Measurements from ENCODE around the gene BRSK2. TPM values are rescaled to one million over a fixed set of nuclear protein-coding genes. Genes with fewer than 3 reads are reported as not detected.

The BRSK2 gene
- total and polyA plus RNA-seq, 4 experiments from 2014 or later = 0.18 to 0.47 (median 0.32) TPM

- DNase-seq = no peak
- H3K36me3 Mint-ChIP-seq = no peaks in the 10 kb centered on the region
- Histone ChIP-seq H3K4me3 (ENCODE audit: low read length in 2 of 2) (no peak overlapping the region), H3K27me3 (ENCODE audit: insufficient read depth, low read length) (no peaks in the 10 kb centered on the region), H3K4me1 (ENCODE audit: insufficient read depth, low read length) (no peaks in the 10 kb centered on the region), H3K27ac (ENCODE audit: low read depth, low read length) (no peak overlapping the region), H3K36me3 (ENCODE audit: insufficient read depth, low read length) (no peaks in the 10 kb centered on the region), H3K9me3 (ENCODE audit: control insufficient read depth in 1 of 2, low read length in 2 of 2) (no peaks in the 10 kb centered on the region)
- intact Hi-C loops (cut with micrococcal nuclease) = no loop called here
- H3K27ac Mint-ChIP-seq = no peak overlapping the region
- H3K27me3 Mint-ChIP-seq = no peaks in the 10 kb centered on the region
- H3K4me1 Mint-ChIP-seq = peaks cover 0 to 3% (median 0%) of the 10 kb centered on the region in 4 donors
- H3K9me3 Mint-ChIP-seq = no peaks in the 10 kb centered on the region
- ChIA-PET CTCF (ENCODE audit: partially characterized antibody) (no interaction called here), POLR2A (ENCODE audit: partially characterized antibody) (no interaction called here)
- no peak overlapping the region for H3K4me3 Mint-ChIP-seq
These were observed 39.5 kb upstream of the BRSK2 start for GRCh38 chr11:1350086-1350725.

GRCh38 chr11:1351278-1351937 is 38.3 kb upstream of the BRSK2 start:
- Histone ChIP-seq H3K27me3 (ENCODE audit: insufficient read depth, low read length) (no peaks in the 10 kb centered on the region), H3K4me1 (ENCODE audit: insufficient read depth, low read length) (no peaks in the 10 kb centered on the region), H3K36me3 (ENCODE audit: insufficient read depth, low read length) (no peaks in the 10 kb centered on the region), H3K9me3 (ENCODE audit: control insufficient read depth in 1 of 2, low read length in 2 of 2) (no peaks in the 10 kb centered on the region), H3K4me3 (ENCODE audit: low read length in 2 of 2) (no peak overlapping the region), H3K27ac (ENCODE audit: low read depth, low read length) (no peak overlapping the region)
- DNase-seq = no peak
- POLR2A ChIA-PET (ENCODE audit: partially characterized antibody) = no interaction called here
- Mint-ChIP-seq H3K9me3 (no peaks in the 10 kb centered on the region), H3K36me3 (no peaks in the 10 kb centered on the region), H3K27me3 (peaks cover 5% of the 10 kb centered on the region in 2 donors), H3K4me3 (no peak overlapping the region), H3K27ac (no peak overlapping the region), H3K4me1 (no peaks in the 10 kb centered on the region)
- intact Hi-C loops (cut with micrococcal nuclease) = no loop called here
- CTCF ChIA-PET (ENCODE audit: partially characterized antibody) = no interaction called here

DNA sequence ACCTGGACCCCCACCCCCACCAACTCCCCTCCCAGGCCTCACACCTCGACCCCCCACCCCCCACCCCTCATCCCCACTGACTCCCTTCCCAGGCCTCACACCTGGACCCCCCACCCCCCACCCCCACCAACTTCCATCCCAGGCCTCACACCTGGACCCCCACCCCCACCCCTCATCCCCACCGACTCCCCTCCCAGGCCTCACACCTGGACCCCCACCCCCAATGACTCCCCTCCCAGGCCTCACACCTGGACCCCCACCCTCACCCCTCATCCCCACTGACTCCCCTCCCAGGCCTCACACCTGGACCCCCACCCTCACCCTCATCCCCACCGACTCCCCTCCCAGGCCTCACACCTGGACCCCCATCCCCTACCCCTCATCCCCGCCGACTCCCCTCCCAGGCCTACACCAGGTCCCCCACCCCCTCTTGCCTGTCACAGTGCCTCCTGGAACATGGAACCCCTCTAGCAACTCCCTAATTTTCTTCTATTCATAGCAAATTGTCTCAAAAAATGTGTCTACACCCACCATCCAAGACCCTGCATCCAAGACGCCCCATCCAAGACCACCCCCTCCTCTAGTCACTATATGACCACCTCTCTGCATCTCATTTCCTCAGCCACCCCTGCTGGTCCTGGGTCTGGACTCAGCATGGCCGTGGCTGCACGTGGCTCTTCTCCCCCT is 36.9 kb upstream of the BRSK2 start:
- Mint-ChIP-seq H3K4me3 (no peak overlapping the region), H3K9me3 (no peaks in the 10 kb centered on the region), H3K27ac (no peak overlapping the region), H3K4me1 (no peaks in the 10 kb centered on the region), H3K27me3 (peaks cover 6 to 10% of the 10 kb centered on the region in 2 donors), H3K36me3 (no peaks in the 10 kb centered on the region)
- intact Hi-C loops (cut with micrococcal nuclease) = no loop called here
- H3K4me3 ChIP-seq (ENCODE audit: low read length in 2 of 2) = no peak overlapping the region
- H3K9me3 ChIP-seq (ENCODE audit: control insufficient read depth in 1 of 2, low read length in 2 of 2) = no peaks in the 10 kb centered on the region
- H3K27me3 ChIP-seq (ENCODE audit: insufficient read depth, low read length) = no peaks in the 10 kb centered on the region
- H3K36me3 ChIP-seq (ENCODE audit: insufficient read depth, low read length) = no peaks in the 10 kb centered on the region
- POLR2A ChIA-PET (ENCODE audit: partially characterized antibody) = no interaction called here
- no peak for DNase-seq
- CTCF ChIA-PET (ENCODE audit: partially characterized antibody) = no interaction called here
- no peak overlapping the region for H3K27ac ChIP-seq (ENCODE audit: low read depth, low read length)
- no peaks in the 10 kb centered on the region for H3K4me1 ChIP-seq (ENCODE audit: insufficient read depth, low read length)

- no peak for DNase-seq
- POLR2A ChIA-PET (ENCODE audit: partially characterized antibody) = no interaction called here
- H3K27ac Mint-ChIP-seq = no peak overlapping the region
These were observed 36.2 kb upstream of the BRSK2 start for GRCh38 chr11:1353383-1354124.

DNA sequence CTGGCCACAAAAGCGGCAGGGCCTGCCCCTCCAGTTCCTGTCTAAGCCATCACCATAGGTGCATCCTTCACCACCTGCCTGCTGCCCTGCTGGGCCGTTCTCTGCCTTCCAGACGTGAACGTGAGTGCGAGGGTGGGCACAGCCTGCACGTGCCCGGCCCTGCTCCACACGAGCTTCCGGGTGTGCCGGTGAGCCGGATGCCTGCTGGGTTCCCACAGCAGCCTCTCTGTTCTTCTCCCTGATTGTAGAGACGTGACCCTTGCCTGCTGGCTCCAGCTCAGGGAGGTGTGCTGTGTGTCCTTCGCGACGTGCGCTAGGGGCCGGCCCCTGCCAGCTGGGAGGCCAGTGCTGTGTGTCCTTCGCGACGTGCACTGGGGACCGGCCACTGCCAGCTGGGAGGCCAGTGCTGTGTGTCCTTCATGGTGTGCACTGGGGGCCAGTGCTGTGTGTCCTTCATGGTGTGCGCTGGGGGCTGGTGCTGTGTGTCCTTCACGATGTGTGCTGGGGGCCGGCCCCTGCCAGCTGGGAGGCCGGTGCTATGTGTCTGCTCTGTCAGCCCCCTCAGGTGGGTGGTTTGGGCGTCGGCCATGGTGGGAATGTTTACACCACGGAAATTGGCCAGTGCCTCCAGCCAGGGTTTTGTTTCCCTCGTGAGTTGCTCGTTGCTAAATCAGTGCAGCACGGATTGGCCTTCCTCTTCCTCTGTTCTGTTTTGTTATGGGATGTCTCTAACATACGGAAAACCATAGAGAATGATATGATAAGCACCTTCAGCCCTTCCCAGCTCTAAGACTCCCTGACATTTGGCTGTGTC is 35.4 kb upstream of the BRSK2 start:
- H3K4me1 ChIP-seq (ENCODE audit: insufficient read depth, low read length) = no peaks in the 10 kb centered on the region
- Mint-ChIP-seq H3K27ac (no peak overlapping the region), H3K36me3 (no peaks in the 10 kb centered on the region), H3K27me3 (peaks cover 8 to 10% of the 10 kb centered on the region in 2 donors), H3K4me3 (no peak overlapping the region), H3K9me3 (no peaks in the 10 kb centered on the region), H3K4me1 (no peaks in the 10 kb centered on the region)
- DNase-seq = no peak
- H3K36me3 ChIP-seq (ENCODE audit: insufficient read depth, low read length) = no peaks in the 10 kb centered on the region
- no peaks in the 10 kb centered on the region for H3K27me3 ChIP-seq (ENCODE audit: insufficient read depth, low read length)
- no peak overlapping the region for H3K4me3 ChIP-seq (ENCODE audit: low read length in 2 of 2)
- no peaks in the 10 kb centered on the region for H3K9me3 ChIP-seq (ENCODE audit: control insufficient read depth in 1 of 2, low read length in 2 of 2)
- no peak overlapping the region for H3K27ac ChIP-seq (ENCODE audit: low read depth, low read length)
- CTCF ChIA-PET (ENCODE audit: partially characterized antibody) = no interaction called here
- intact Hi-C loops (cut with micrococcal nuclease) = no loop called here
- POLR2A ChIA-PET (ENCODE audit: partially characterized antibody) = no interaction called here

More at GRCh38 chr11:1353383-1354124, 36.2 kb upstream of the BRSK2 start:
- CTCF ChIA-PET (ENCODE audit: partially characterized antibody) = no interaction called here
- Mint-ChIP-seq H3K4me3 (no peak overlapping the region), H3K27me3 (peaks cover 7 to 10% of the 10 kb centered on the region in 2 donors), H3K36me3 (no peaks in the 10 kb centered on the region), H3K4me1 (no peaks in the 10 kb centered on the region), H3K9me3 (no peaks in the 10 kb centered on the region)
- Histone ChIP-seq H3K36me3 (ENCODE audit: insufficient read depth, low read length) (no peaks in the 10 kb centered on the region), H3K9me3 (ENCODE audit: control insufficient read depth in 1 of 2, low read length in 2 of 2) (no peaks in the 10 kb centered on the region), H3K27me3 (ENCODE audit: insufficient read depth, low read length) (no peaks in the 10 kb centered on the region), H3K27ac (ENCODE audit: low read depth, low read length) (no peak overlapping the region), H3K4me1 (ENCODE audit: insufficient read depth, low read length) (no peaks in the 10 kb centered on the region), H3K4me3 (ENCODE audit: low read length in 2 of 2) (no peak overlapping the region)
- intact Hi-C loops (cut with micrococcal nuclease) = no loop called here

- Mint-ChIP-seq H3K9me3 (peaks cover 0 to 2% (median 0%) of the 10 kb centered on the region in 8 donors), H3K36me3 (no peaks in the 10 kb centered on the region), H3K27me3 (peaks cover 8 to 10% of the 10 kb centered on the region in 2 donors), H3K4me3 (no peak overlapping the region), H3K4me1 (no peaks in the 10 kb centered on the region), H3K27ac (peak overlapping the region in 1 of 7 donors; percentile 59)
- intact Hi-C loops (cut with micrococcal nuclease) = no loop called here
- no peaks in the 10 kb centered on the region for H3K36me3 ChIP-seq (ENCODE audit: insufficient read depth, low read length)
- ChIA-PET POLR2A (ENCODE audit: partially characterized antibody) (no interaction called here), CTCF (ENCODE audit: partially characterized antibody) (no interaction called here)
- H3K4me1 ChIP-seq (ENCODE audit: insufficient read depth, low read length) = no peaks in the 10 kb centered on the region
- no peak overlapping the region for H3K4me3 ChIP-seq (ENCODE audit: low read length in 2 of 2)
- H3K27ac ChIP-seq (ENCODE audit: low read depth, low read length) = no peak overlapping the region
- no peaks in the 10 kb centered on the region for H3K27me3 ChIP-seq (ENCODE audit: insufficient read depth, low read length)
- DNase-seq = no peak
- no peaks in the 10 kb centered on the region for H3K9me3 ChIP-seq (ENCODE audit: control insufficient read depth in 1 of 2, low read length in 2 of 2)
These were observed 33.7 kb upstream of the BRSK2 start for GRCh38 chr11:1356007-1356435.
